Measurements from ENCODE around the gene MIS12.

DNA sequence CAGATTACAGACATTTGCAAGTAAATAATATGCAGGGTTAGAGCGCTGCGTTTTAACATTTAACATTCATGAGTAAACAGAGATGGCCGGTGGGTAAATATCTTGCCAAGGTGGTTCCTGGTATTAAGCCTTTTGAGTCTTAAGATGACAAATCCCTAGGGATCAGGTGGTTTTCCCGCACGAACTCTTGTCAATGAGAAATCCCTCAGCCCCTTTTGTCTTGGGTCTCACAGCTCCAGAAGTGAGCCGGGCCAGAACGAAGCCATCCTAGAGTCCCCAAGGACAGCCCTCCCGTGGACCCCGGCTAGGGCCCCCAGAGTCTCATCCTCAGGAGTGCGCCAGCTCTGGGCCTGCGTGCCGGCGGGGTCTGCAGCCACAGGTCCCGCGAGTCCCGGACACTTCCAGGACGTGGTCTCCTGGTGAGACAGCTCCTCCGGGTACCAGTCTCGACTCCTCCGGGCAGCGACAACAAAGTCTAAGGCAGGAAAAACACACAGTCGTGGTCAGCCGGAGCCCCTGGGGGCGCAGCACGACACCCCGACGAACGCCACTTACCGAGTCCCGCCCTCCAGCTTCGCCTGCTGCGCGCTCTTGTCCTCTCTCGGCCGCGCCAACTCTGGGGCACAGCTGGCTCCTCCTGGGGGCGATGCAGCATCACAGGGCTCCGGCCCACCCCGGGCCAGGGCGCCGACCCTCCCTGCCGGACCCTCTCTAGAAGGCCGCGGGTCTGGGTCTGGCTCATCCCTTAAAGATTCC, 13.3 kb downstream of the MIS12 start:
- TF ChIP-seq CTCF (IDR thresholded peaks at IDR 0.05; ENCODE audit: low read length) (no peak), EZH2 (IDR thresholded peaks at IDR 0.05; ENCODE audit: borderline replicate concordance, low read length) (no peak)

Data from OCI-LY1 (cell line).